ENCODE results near the gene TPCN1.

Gene TPCN1

GRCh38 chr12:113276946-113277500 lies 55.8 kb downstream of the TPCN1 start:
- in situ Hi-C loops (cut with MboI; ENCODE audit: low sequenced_read_pairs), result no loop called here

DNA sequence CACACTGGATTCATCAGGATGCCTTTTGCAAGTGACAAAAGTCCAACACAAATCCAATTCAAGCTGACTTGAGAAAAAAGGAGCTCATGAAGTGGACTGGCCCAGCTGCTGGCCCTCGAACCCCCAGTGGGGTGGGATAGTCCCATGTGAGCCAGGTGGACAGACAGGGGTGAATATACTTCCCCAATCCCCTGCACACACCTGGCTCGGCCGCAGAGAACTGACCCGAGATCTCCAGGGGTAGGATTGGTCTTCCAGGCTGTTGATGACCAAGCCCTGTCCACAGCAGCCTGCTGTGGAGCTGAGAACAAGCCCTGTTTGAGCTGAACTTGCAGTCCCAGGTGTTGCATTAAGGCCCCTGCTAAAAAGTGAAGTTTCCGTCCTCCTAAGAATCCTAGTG lies 56.2 kb downstream of the TPCN1 start:
- in situ Hi-C loops (cut with MboI; ENCODE audit: low sequenced_read_pairs), result no loop called here

DNA sequence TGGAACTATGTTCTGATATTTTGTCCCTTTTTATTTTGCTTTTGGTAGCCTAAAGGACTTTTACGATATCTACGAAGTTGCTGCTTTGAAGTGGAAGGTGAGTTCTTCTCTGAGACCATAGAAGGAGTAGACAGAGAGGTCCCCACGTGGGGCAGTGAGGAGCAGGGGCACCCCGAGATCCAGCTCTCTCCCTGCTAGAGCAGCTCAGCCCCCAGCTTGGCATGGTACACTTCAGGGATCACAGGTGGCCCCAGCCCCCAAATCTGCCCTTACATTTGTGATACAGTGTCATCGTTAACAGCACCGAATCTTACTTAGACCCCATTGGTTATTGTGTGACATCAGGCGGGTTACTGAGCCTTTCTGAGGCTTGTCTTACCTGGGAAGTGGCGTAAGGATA lies 56.9 kb downstream of the TPCN1 start:
- in situ Hi-C loops (cut with MboI; ENCODE audit: low sequenced_read_pairs), result no loop called here

DNA sequence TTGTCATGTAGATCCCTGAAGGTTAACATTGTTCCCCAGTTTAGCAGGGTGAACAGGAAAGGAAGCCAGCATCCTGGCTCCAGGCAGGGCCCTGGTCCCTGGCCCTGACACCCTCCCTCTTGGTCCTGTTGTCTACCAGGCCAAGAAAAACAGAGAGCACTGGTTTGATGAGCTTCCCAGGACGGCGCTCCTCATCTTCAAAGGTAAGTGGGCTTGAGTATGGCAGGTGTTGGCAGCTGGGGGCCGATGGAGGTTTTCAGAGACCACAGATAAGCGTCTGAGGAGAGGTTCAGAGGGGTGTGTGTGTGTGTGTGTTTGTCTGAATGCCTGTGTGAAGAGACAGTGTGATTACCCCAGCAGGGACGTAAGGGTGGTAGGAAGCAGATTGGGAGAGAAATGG lies 57.4 kb downstream of the TPCN1 start:
- in situ Hi-C loops (cut with MboI; ENCODE audit: low sequenced_read_pairs), result no loop called here

DNA sequence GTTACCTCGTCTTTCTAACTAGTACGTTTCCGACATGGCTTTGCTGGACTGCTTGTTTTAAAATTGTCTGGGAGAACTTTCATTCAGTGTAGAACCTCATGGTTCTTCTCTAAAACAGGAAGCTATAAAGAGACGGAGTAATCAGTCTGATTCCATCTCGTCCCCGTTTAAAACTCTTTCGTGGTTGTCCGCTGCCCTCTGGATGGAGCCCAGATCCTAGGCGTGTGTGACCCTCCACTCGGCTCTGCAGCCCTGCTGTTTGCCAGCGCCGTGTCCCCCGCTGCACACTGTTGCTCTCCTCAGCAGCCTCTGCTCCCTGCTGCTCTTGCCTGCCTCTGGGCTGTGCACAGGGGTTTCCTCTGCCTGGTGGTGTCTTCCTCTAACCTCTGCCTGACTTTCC lies 63.5 kb downstream of the TPCN1 start:
- in situ Hi-C loops (cut with MboI; ENCODE audit: low sequenced_read_pairs), result no loop called here

DNA sequence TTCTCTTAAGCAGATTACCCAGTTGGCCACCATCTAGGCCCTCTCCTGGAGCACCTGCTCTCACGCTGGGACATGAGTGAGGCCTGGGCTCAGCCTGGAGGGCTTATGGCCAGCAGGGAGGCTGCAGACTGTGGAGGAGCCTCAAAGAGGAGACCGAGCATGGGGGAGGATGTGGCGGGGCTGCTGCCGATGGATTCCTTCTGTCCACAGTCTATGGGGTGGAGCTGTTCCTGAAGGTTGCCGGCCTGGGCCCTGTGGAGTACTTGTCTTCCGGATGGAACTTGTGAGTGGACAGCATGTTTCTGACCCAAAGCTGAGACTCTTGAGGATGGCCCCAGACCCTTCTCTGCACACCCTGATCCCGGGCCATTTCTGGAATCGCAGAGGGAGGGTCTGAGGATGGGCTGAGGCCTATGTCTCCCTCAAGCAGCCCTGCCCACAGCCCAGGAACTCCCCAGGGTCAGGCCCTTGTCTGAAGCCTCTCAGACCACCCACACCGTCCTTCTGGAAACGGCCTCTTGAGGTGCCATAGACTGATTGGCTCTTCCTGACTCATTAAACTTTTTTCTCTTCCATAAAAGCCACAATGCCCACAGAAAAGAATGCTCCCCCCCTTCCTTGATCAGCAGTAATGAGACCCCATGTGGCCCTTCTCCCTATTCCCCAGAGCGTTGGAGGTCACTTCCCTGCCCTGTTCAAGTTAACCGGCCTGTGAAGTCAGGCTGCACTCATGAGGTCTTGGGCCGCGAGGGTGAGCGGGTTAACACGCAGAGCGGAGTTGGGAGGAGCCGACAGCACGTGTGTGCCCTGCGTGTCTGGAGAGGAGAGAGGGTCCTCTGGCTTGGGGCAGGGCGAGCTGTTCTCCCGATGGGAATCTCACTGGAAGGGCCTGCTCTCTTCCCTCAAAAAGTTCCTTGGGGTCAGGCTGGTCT lies 64.7 kb downstream of the TPCN1 start:
- in situ Hi-C loops (cut with MboI; ENCODE audit: low sequenced_read_pairs), result no loop called here

GRCh38 chr12:113286712-113287111 lies 65.4 kb downstream of the TPCN1 start:
- in situ Hi-C loops (cut with MboI; ENCODE audit: low sequenced_read_pairs), result no loop called here

DNA sequence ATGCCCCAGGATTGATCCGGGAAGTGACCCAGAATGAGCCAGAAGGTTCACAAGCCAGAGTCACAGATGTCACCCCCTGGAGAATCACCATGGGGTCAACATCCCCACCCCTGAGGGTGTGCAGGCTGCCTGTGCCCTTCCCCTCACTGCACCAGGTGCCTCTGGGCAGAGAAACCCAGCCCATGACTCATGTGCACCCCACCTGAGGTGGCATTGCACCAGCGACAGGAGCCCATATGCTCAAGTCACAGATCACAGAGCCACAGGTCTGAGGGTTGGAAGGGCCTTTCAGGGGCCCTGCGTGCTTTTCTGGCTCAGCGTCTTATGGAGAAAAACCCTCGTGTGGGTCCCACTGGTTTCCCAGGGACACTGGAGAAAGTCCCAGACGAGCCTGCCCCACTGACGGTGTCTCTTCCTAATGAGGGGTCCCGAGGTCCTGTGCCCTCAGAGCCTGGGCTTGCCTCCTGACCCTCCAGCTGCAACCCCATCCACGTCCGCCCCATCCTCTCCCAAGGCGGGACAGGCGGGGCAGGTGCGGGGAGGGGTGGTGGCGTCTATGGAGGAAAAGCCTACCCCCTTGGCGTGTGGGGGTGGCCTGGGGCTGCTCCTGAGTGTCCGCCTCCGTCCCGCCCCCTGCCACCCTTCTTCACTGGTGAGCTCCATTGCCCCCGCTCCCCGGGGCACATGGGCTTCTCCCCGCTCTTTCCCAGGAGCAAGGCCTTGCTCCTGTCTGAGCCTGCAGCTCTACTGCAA lies 66.1 kb downstream of the TPCN1 start:
- in situ Hi-C loops (cut with MboI; ENCODE audit: low sequenced_read_pairs), result no loop called here

- in situ Hi-C loops (cut with MboI; ENCODE audit: low sequenced_read_pairs), result no loop called here
These were observed 66.6 kb downstream of the TPCN1 start for GRCh38 chr12:113287899-113288282.

GRCh38 chr12:113289361-113289760 lies 68.1 kb downstream of the TPCN1 start:
- in situ Hi-C loops (cut with MboI; ENCODE audit: low sequenced_read_pairs), result no loop called here

DNA sequence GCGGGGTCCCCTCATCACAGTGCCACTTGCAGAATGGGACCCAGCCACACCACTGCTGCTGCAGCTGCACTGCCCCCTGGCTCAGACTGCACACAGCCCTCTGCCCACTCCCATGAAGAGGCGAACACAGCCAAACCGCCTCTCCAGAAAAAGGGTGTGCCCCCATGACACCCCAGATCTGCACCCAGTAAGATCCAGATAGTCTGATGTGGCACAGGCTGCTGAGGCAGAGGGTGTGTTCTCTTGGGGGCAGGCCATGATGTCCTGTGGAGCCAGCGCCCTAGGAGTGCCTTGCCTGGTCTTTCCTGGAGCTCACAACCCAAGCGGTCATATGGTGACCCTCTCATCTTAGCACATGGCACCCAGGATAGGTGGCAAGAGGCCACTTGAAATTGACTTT lies 69.2 kb downstream of the TPCN1 start:
- in situ Hi-C loops (cut with MboI; ENCODE audit: low sequenced_read_pairs), result no loop called here

- in situ Hi-C loops (cut with MboI; ENCODE audit: low sequenced_read_pairs), result no loop called here
These were observed 70.3 kb downstream of the TPCN1 start for GRCh38 chr12:113291586-113291985.

DNA sequence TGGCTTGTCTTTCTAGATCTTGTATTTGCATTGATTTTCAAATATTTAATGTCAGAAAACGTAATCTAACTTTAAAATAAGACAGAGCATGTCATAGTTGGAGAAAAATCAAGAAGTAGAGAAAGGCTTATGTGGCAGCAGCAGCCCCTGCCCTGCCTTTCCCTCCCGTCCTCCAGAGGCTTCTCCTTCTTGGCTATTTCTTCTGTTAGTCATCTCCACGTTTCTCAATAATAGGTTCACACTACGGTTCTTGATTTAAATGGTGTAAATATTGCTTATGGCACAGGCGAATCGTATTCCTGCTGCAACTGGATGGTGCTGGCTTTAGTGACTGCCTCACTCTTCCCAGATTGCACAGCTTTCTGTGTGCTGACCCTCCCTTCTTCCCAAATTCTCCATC lies 70.8 kb downstream of the TPCN1 start:
- in situ Hi-C loops (cut with MboI; ENCODE audit: low sequenced_read_pairs), result no loop called here

GRCh38 chr12:113292547-113292946 lies 71.3 kb downstream of the TPCN1 start:
- in situ Hi-C loops (cut with MboI; ENCODE audit: low sequenced_read_pairs), result no loop called here

DNA sequence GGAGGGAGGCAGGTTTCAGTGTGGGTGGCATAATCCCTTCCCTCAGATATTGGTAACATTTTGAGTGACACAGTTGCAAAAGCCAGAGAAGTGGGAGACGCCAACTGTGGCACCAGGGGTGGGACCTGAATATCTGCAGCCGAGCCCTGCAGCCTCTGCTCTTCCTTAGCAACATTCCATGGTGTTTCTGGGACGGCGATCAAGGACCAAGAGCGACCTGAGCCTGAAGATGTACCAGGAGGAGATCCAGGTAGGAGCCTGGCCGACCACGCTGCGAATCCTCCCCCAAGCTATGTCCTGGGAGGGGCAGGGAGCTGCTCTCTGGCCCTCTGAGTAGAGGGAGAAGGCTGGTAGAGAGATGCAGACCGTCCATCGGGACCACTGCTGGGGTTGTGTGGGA lies 71.8 kb downstream of the TPCN1 start:
- in situ Hi-C loops (cut with MboI; ENCODE audit: low sequenced_read_pairs), result no loop called here

GRCh38 chr12:113295886-113296556 lies 74.8 kb downstream of the TPCN1 start:
- in situ Hi-C loops (cut with MboI; ENCODE audit: low sequenced_read_pairs), result no loop called here

DNA sequence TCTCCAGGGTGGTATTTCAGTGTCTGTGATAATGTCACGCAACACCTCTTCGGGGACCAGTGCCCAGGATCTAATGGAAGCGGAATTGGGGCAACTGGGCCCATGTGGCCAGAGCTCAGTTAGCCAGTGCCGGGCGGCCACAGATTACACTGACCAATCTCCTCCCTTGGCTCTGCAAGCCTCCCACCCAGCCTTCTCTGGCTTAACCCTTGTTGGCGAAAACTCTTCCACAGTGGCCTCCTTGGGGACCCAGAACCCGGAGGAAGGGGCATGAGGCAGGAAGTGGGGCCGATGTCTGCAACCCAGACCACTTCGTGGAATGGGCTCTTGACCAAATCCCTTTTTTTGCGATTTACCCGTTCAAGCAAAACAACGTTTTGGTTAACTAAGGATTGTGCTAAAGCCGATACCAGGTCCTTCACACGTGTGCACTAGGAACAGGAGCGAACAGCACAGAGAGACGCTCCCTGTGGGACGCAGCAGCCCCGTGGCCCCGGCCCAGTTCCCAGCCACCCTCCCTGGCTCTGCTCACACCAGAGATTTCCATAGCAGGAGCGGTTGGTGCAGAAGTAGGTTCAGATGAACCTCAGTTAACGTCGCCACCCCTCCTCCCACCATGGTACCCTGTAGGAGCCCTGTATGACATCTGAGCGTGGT lies 75.4 kb downstream of the TPCN1 start:
- in situ Hi-C loops (cut with MboI; ENCODE audit: low sequenced_read_pairs), result no loop called here

DNA sequence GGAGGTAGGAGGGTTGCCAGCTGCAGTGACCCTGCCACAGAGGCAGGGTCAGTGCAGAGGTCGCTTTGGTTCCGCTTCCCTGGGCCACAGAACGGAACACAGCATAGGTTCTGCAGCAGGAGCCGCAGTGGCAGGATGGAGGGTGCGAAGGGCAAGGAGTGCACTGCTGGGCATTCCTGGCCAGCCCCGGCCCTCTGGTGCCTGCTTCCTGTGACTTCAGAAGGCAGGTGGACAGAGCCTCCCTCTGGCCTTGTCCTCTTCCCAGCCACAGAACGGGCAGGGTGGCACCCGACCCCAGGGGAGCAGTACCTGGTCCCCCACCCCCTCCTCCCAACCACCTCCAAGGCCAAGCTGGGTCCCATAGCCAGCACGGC lies 75.9 kb downstream of the TPCN1 start:
- in situ Hi-C loops (cut with MboI; ENCODE audit: low sequenced_read_pairs), result no loop called here

DNA sequence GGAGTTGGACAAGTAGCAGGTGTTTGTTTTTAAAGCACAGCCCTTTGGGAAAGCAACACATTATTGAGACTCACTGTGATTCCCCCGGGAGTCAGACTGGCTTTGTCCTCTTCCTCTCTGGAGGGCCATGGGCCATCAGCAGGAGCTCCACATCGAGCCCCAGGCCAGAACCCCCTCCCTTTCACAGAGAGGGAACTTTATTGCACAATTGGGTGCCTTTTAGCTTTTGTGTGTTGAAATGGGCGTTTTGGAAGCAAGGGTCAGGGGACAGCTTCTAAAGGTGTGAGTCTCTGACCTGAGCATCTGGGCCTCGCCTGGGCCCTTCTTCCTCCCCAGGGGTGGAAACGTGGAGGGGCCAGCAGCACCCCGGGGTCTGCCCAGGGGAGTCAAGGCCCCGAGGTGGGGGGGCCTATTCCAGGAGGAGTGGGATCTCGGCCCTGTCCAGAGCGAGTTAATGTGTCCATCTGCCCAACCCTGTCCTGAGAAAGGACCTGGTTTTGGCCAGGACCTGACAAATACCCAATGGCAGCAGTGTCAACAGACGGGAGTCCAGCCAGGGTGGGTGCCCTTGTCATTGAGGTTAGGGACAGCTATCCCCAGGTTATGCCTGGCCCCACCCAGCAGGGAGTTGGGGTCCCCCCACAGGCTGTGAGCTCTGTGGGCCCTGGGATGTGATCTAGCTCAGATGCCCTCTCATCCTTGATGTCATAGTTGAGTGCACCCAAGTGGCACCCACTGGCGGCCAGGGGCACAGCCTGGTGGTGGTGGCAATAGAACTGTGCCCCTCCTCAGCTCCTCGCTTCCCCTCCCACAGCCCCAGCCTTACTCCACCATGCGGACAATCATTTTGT lies 76.6 kb downstream of the TPCN1 start:
- in situ Hi-C loops (cut with MboI; ENCODE audit: low sequenced_read_pairs), result no loop called here

- in situ Hi-C loops (cut with MboI; ENCODE audit: low sequenced_read_pairs), result no loop called here
These were observed 77.2 kb downstream of the TPCN1 start for GRCh38 chr12:113298472-113298817.
